ENCODE results near the gene C1orf167.

C1orf167 gene

DNA sequence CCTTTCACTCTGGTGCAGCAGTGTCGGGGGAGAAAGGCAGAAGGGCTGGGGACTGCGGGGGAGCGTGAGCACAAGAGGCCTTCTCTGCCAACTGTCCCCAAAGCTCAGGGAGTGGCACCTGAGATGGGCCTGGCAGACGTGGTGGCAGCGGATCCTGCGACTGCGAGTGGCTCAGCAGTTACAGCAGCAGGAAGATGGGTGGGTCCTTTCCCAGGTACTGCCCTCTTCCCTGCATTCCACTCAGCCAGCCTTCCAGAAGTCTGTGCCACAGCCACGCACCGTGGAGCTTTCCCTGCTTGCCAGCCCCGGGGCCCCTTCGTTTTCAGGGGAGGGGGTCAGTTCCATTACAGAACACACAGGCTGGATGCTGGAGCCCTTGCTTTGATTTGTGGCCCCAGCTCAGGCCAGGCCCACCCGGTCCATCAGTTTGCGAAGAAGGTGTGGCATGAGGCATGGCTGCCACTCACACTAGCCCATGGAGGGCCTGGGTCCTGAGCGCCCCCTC is 26.6 kb downstream of the C1orf167 start:
- H3F3A ChIP-seq (ENCODE audit: insufficient read depth) = no peaks in the 10 kb centered on the region
- H3K27ac ChIP-seq (ENCODE audit: low read depth, low read length) = no peak overlapping the region
- no peak overlapping the region for H3K4me3 ChIP-seq (ENCODE audit: insufficient read depth, low read length, poor library complexity, severe bottlenecking)
- H4K20me1 ChIP-seq (ENCODE audit: low read depth, low read length) = no peaks in the 10 kb centered on the region
- H3K36me3 ChIP-seq (ENCODE audit: low read length) = no peaks in the 10 kb centered on the region
- no peak overlapping the region for H3K9ac ChIP-seq (ENCODE audit: low read length)
- no peaks in the 10 kb centered on the region for H3K27me3 ChIP-seq (ENCODE audit: low read length)
- no peaks in the 10 kb centered on the region for H3K9me3 ChIP-seq (ENCODE audit: insufficient read depth, low read length)
- H3K9me2 ChIP-seq (replicated peaks; ENCODE audit: insufficient read depth, low read length) = no peaks in the 10 kb centered on the region
- H3K4me2 ChIP-seq (ENCODE audit: low read depth, low read length, poor library complexity, severe bottlenecking) = no peak overlapping the region
- no peak overlapping the region for H2AFZ ChIP-seq (ENCODE audit: low read depth, low read length, severe bottlenecking)
- H3K79me2 ChIP-seq (ENCODE audit: insufficient read depth, low read length) = no peaks in the 10 kb centered on the region
- no peak for TF ChIP-seq CTCF (IDR thresholded peaks at IDR 0.05; ENCODE audit: insufficient read depth, low read length, poor library complexity, severe bottlenecking)
- no peak for TF ChIP-seq EZH2phosphoT487 (conservative IDR thresholded peaks at IDR 0.05; ENCODE audit: low read length)

- Histone ChIP-seq H3K4me2 (ENCODE audit: low read depth, low read length, poor library complexity, severe bottlenecking) (no peak overlapping the region), H2AFZ (ENCODE audit: low read depth, low read length, severe bottlenecking) (no peak overlapping the region), H3K4me3 (ENCODE audit: insufficient read depth, low read length, poor library complexity, severe bottlenecking) (no peak overlapping the region), H3K9ac (ENCODE audit: low read length) (no peak overlapping the region), H3K9me2 (replicated peaks; ENCODE audit: insufficient read depth, low read length) (no peaks in the 10 kb centered on the region), H3F3A (ENCODE audit: insufficient read depth) (no peaks in the 10 kb centered on the region), H3K27me3 (ENCODE audit: low read length) (no peaks in the 10 kb centered on the region), H3K27ac (ENCODE audit: low read depth, low read length) (no peak overlapping the region), H4K20me1 (ENCODE audit: low read depth, low read length) (no peaks in the 10 kb centered on the region), H3K36me3 (ENCODE audit: low read length) (no peaks in the 10 kb centered on the region), H3K79me2 (ENCODE audit: insufficient read depth, low read length) (no peaks in the 10 kb centered on the region), H3K9me3 (ENCODE audit: insufficient read depth, low read length) (no peaks in the 10 kb centered on the region)
- TF ChIP-seq EZH2phosphoT487 (conservative IDR thresholded peaks at IDR 0.05; ENCODE audit: low read length) = no peak
- no peak for TF ChIP-seq CTCF (IDR thresholded peaks at IDR 0.05; ENCODE audit: insufficient read depth, low read length, poor library complexity, severe bottlenecking)
Measured at GRCh38 chr1:11789126-11790067, 27.4 kb downstream of the C1orf167 start.

GRCh38 chr1:11790101-11790879 is 28.3 kb downstream of the C1orf167 start:
- H3K79me2 ChIP-seq (ENCODE audit: insufficient read depth, low read length) = no peaks in the 10 kb centered on the region
- no peaks in the 10 kb centered on the region for H3F3A ChIP-seq (ENCODE audit: insufficient read depth)
- H3K27me3 ChIP-seq (ENCODE audit: low read length) = no peaks in the 10 kb centered on the region
- no peak overlapping the region for H3K4me2 ChIP-seq (ENCODE audit: low read depth, low read length, poor library complexity, severe bottlenecking)
- no peaks in the 10 kb centered on the region for H3K9me3 ChIP-seq (ENCODE audit: insufficient read depth, low read length)
- H3K27ac ChIP-seq (ENCODE audit: low read depth, low read length) = no peak overlapping the region
- no peak overlapping the region for H3K9ac ChIP-seq (ENCODE audit: low read length)
- no peak overlapping the region for H2AFZ ChIP-seq (ENCODE audit: low read depth, low read length, severe bottlenecking)
- TF ChIP-seq EZH2phosphoT487 (conservative IDR thresholded peaks at IDR 0.05; ENCODE audit: low read length) = no peak
- no peak for TF ChIP-seq CTCF (IDR thresholded peaks at IDR 0.05; ENCODE audit: insufficient read depth, low read length, poor library complexity, severe bottlenecking)
- H3K36me3 ChIP-seq (ENCODE audit: low read length) = peaks cover under 1% of the 10 kb centered on the region; the same call in 1 of the 2 replicates
- no peaks in the 10 kb centered on the region for H4K20me1 ChIP-seq (ENCODE audit: low read depth, low read length)
- H3K9me2 ChIP-seq (replicated peaks; ENCODE audit: insufficient read depth, low read length) = no peaks in the 10 kb centered on the region
- no peak overlapping the region for H3K4me3 ChIP-seq (ENCODE audit: insufficient read depth, low read length, poor library complexity, severe bottlenecking)
